DMS153 treated with DMSO at 0.1 percent for 48 hours (cell line): ENCODE measurements around the gene OR2G3.

Source experiments
- DNase-seq: peaks from one replicate; lab custom pipeline; 2025; ENCODE audit not compliant: unreplicated experiment; lab: John Stamatoyannopoulos, UW

OR2G3 gene

DNA sequence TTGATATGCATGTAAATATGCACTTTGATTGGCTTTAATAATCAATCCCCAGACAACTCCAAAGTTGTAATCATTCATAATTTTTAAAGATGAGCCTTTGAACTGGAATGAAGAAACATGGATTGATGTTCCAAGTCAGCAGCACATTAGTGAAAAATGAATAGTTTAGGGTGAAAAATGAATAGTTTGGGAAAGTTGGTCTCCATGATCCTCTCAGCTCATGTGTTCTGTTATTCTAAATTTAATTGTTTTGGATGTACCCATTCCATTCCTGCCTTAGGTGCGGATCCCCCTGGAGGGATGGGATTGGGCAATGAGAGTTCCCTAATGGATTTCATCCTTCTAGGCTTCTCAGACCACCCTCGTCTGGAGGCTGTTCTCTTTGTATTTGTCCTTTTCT, at the start of gene OR2G3:
Gene OR2G3, plus strand, starts transcription at position 301 of the 400 bp plus-strand sequence. Its CDS starts 0 bp downstream, at position 301.
- no peak for DNase-seq

GRCh38 chr1:247557926-247558674, 47.3 kb upstream of the OR2G3 start:
- DNase-seq, result no peak

DNA sequence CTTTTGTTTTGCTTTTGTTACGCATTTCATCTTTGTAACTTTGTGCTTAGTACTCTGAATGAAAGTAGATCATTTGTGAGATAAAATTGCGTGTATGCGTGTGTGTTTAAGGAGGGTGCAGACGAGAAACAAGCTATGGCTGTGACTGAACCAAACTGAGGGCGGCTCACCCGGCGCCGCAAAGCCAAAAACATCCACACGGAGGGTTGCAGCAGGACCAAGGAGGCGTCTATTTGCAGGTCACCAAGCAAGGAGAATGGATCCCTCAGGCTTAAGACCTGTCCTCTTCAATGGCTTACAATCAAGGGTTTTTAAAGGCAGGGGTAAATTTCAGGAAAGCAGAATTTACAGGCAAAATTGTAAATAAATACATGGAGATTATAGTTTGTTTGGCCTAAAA, 43.7 kb upstream of the OR2G3 start:
- no peak for DNase-seq

DNA sequence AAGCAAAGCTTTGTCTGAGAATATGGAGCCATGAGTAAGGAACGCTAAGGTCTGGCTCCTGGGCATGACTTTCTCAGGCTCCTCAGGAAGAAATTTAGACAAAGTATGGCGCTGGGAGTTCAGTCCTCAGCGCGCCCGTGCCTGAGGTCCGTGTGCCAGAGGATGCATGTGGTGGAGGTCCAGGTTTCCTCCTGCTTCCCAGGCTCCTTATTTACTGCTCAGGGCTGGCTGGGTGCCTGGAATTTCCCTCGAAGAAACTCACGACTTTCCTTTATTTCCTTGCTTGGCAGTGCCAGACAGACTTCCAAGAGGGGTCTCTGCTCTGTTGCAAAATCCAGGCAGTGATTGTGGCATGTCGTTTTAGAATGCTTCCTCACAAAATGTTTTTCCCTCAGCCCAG, 43.2 kb upstream of the OR2G3 start:
- no peak for DNase-seq

DNA sequence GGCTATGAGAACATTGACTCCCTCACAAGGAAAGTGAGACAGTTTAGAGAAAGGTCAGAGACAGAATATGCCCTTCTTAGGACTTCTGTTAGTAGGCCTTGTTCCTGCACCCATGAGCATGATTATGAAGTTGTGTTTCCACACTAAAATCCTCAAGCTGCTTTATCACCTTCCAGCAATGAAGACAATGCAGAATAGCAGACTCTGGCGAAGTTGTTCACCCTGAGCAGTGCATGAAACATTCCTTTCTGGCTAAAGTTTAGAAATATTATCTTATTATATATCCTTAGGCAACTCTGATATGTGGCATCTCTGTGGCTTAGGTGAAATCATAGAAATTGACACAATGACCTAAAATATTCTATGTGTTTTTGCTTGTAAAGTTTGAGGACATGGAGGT, 31.1 kb upstream of the OR2G3 start:
- no peak for DNase-seq

- no peak for DNase-seq
These were observed 30.7 kb upstream of the OR2G3 start for GRCh38 chr1:247574664-247575063.

GRCh38 chr1:247576514-247576913, 28.9 kb upstream of the OR2G3 start:
- peak; percentile 17 for DNase-seq

GRCh38 chr1:247578946-247579460, 26.4 kb upstream of the OR2G3 start:
- no peak for DNase-seq

DNA sequence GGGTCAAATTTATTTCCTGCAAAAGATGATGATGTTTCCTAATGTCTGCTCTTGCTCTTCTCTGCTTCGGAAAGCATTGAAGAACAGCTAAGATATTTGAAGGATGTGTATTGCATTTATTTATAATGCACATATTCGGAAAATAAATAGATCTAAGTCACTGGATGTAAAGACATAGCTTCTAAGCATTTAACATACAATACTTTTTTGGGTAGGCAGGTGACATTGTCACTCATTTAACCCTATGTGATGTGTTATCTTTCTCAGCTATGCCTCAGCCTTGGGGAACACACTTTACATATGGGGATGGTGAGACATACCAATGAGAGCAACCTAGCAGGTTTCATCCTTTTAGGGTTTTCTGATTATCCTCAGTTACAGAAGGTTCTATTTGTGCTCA, 17.3 kb upstream of the OR2G3 start, which contains the start of gene OR2G2:
Gene OR2G2, plus strand, starts transcription at position 301 of the 400 bp plus-strand sequence. Its CDS starts 0 bp downstream, at position 301.
- no peak for DNase-seq

DNA sequence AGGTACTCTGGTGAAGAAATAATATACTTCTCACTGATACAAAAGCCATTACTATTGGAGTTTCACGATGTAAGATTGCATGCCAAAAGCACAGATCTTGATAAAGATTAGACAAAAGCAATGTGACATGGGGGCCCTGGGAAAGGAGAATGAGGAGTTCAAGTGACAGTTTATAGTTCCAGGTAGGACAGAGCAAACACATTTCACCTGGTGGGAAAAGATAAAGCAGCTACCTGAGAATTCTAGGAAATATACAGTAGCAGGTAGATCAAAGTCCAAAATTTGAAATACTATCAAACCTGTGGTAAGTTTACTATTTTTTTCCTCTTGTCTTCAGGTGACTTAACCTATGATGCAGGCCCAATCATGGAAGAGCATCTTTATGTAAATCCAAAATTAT, 8.0 kb downstream of the OR2G3 start:
- DNase-seq, result no peak

- no peak for DNase-seq
These were observed 9.2 kb downstream of the OR2G3 start for GRCh38 chr1:247614625-247615024.

GRCh38 chr1:247627951-247628350, 22.6 kb downstream of the OR2G3 start:
- no peak for DNase-seq

DNA sequence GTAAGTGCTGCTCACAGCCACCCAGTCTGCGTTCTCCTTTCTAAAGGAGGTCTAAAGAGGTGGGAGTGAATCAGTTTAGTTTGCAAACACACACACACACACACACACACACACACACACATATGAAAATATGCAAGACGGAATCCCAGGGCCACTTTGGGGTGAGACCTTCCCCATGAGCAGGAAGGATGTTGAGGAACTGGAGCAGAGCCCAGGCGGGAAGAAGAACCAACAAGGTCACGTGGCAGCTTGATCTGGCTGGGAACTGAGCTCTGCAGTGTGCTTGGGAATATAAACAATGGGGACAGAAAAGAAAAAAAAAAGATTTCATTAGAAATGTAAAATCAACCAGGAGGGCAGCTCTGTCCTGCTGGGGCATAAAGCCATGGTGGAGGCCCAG, 32.6 kb downstream of the OR2G3 start:
- DNase-seq, result no peak

GRCh38 chr1:247638781-247639180, 33.4 kb downstream of the OR2G3 start:
- DNase-seq, result no peak

DNA sequence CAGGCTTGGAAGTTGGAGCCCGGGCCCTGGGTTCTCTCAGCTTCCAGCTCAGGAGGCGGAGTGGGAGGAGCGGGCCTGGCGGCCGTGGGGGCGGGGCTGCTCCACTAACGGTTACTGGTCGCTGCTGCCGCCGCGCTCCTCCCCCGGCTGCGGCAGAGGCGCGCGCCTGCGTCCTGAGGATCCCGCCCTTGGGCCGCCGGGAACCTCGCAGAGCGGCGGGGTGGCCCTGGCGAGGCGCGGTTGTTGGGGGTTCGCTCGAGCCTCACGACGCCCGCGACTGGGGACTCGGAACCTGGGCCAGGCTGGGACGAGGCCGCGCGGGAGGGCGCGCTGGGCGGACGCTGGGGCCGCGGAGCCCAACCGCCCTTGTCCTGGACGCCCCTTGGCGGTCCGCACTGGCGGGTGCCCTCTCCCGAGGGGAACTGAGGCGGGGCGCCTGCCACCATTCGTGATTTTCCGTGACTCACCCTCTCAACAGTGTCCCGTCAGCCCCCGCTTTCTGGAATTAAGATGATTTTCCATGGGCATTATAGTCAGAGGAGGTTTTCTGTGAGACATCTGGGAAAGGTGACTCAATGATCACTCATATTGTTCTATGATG, 34.1 kb downstream of the OR2G3 start:
- no peak for DNase-seq

GRCh38 chr1:247642742-247643141, 37.4 kb downstream of the OR2G3 start:
- no peak for DNase-seq

- DNase-seq, result no peak
These were observed 41.5 kb downstream of the OR2G3 start for GRCh38 chr1:247646867-247647266.

DNA sequence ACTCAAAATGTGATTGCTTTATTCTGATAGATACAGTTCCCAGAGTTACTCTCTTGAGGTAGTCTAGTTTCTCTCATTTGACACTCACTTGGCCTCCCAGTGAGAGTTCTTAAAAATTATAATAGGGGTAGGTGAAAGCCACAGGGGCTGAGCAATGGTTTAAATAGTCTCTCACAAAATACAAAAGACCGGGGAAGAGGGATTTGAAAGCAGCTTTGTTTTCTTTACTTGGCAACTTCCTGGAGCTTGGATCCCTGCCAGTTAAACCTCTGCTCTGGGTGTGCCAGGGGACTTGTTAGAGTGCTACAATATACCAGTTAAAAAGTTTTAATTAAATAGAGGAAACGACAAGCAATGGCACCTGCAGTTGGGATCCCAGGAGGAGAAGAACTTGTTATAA, 42.5 kb downstream of the OR2G3 start:
- DNase-seq, result peak; percentile 10

- no peak for DNase-seq
These were observed 47.7 kb downstream of the OR2G3 start for GRCh38 chr1:247653040-247653439.
